GM12873 (cell line): ENCODE data around the gene WDR5.

Experiments used
- CTCF ChIP-seq: IDR thresholded peaks from 2 replicates; pipeline ENCODE4 v1.5.1; 2012; ENCODE audit warnings: low read depth, mild to moderate bottlenecking, moderate library complexity, low read length, control low read depth; ENCODE audit not compliant: insufficient read depth; ENCODE audit errors: missing control alignments

Gene WDR5

GRCh38 chr9:134205672-134206310 is 69.9 kb downstream of the WDR5 start:
- no peak for TF ChIP-seq CTCF

- no peak for TF ChIP-seq CTCF
These were observed 70.7 kb downstream of the WDR5 start for GRCh38 chr9:134206311-134207300.

GRCh38 chr9:134208310-134208841 is 72.5 kb downstream of the WDR5 start:
- no peak for TF ChIP-seq CTCF

GRCh38 chr9:134208981-134209725 is 73.3 kb downstream of the WDR5 start:
- TF ChIP-seq CTCF, result no peak
